Fibroblast of peridontal ligament (primary cell): ENCODE results near the gene DLL1.

ENCODE experiments used
- DNase-seq: peaks from one replicate; pipeline ENCODE4 v3.0.0-alpha.2; 2010; ENCODE audit errors: extremely low read depth

DLL1 gene

GRCh38 chr6:170295510-170296422 is 4.9 kb upstream of the DLL1 start:
- DNase-seq = no peak

GRCh38 chr6:170294813-170295509 is 4.1 kb upstream of the DLL1 start:
- no peak for DNase-seq

GRCh38 chr6:170294298-170294730 is 3.4 kb upstream of the DLL1 start:
- DNase-seq = no peak

GRCh38 chr6:170293341-170294231 is 2.7 kb upstream of the DLL1 start:
- DNase-seq = no peak

DNA sequence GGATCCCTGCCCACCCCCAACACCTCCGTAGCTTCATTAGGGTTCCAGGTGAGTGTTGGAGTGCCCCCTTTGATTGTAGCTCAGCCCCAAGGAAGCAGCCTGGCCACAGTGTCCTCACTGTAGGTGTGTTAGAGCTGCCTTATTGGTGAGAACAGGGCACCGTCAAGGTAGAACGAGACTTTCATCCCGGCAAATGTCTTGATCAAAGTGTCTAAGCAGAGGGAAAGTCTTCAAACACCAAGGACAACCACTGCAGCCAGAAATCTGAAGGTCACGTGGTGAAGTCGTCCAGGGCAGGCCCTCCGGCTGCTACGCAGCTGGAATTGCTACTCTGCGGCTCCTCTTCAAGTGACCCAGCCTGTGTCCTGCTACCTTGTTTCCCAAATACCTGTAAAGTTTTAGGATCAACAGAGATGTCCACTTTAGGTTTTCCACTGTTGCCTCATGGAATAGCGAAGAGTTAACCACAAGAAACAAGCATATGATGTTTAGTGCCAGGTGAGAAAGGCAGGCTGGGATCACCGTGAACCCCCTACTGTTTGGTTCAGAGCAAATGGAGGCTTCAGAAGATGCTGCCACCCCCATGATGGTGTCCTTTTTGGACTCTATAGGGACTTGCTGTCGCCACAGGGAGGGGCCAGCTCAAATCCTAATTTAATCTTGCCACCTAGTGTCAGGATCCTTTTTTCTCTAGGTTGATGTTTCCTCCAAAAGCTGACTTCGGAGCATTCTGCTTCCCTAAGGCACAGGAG is 1.7 kb upstream of the DLL1 start:
- DNase-seq = no peak

GRCh38 chr6:170292111-170292406 is 1.2 kb upstream of the DLL1 start:
- no peak for DNase-seq

- no peak for DNase-seq
Measured at GRCh38 chr6:170291271-170292110, 613 bp upstream of the DLL1 start.

GRCh38 chr6:170289951-170290295 is 955 bp downstream of the DLL1 start:
- DNase-seq = no peak

DNA sequence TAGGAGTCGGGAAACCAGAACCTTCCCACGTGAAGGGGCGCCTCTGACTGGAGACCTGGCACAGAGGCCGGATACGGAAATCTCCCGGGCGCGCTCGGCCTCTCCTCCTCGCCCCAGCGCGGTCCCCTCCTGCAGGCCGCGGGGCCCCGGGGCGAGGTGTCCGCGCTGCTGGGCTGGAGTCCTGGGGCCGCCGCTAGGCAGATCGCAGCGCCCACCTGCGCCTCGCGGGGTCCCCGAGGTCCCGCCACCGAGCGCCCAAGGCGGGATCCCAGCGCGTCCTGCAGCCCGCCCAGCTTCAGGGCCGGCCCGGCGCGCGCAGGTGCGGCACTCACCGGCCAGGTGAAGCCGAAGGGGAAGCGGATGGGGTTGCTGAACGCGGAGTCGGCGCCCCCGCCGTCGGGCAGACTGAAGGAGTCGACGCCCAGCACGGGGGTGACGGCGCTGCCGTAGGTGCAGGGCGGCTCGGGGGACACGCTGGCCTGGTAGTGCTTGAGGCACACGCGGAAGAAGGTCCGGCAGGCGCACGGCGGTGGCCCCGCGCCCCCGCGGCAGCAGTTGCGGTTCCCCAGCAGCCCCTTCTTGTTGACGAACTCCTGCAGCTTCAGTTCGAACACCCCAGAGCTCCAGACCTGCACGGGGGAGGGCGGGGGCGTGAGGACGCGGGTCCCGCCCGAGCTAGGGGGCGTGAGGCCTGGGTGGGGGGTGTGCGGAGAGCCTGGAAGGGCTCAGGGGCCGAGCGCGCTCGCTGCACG is 1.5 kb downstream of the DLL1 start:
- no peak for DNase-seq

- no peak for DNase-seq
Measured at GRCh38 chr6:170288852-170289179, 2.1 kb downstream of the DLL1 start.

DNA sequence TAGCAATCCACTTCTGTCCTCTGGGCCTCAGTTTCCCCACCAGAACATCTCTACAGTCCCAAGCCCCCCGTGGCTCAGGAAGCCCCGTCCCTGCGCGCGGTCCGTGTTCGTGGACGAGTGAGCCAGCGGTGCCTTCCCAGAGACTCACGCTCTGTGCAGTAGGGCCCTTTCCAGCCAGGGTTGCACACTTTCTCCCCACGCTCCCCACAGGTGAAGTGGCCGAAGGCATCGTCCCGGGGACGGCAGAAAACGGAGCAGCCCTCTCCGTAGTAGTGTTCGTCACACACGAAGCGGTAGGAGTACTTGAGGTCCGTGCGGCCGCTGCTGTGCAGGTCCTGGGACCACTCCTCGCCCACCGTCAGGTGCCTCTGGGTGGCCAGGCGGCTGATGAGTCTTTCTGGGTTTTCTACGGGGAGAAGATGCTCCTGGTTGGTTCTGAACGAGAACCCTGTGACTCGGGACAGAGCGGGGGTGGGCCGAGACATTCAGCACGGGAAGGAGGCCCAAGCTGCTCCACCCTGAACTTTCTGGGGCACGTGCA is 2.7 kb downstream of the DLL1 start:
- DNase-seq = no peak

DNA sequence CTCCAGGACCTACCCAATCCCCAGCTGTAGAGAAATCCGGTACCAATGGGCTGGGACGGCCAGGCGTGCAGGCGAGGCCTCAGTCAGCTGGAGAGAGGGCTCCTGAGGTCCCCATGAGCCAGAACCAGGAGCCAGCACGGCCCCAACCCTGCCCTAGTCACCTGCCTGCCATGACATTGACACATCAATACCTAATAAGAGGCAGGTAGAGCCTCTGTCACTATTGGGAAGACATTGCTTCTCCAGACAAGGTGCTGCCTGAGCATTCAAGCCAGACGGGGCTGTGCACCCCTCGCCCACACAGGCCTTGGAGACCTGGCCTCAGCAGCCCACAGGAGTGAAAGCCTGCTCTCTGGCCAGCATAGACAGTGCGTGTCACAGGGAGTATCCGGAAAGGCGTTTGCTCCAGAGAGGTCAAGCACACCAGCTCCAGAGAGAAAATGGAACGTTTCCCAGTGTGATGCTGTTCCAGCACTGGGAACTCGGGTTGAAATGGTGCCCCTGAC is 3.5 kb downstream of the DLL1 start:
- no peak for DNase-seq

- DNase-seq = no peak
Measured at GRCh38 chr6:170286934-170287265, 4.0 kb downstream of the DLL1 start.

DNA sequence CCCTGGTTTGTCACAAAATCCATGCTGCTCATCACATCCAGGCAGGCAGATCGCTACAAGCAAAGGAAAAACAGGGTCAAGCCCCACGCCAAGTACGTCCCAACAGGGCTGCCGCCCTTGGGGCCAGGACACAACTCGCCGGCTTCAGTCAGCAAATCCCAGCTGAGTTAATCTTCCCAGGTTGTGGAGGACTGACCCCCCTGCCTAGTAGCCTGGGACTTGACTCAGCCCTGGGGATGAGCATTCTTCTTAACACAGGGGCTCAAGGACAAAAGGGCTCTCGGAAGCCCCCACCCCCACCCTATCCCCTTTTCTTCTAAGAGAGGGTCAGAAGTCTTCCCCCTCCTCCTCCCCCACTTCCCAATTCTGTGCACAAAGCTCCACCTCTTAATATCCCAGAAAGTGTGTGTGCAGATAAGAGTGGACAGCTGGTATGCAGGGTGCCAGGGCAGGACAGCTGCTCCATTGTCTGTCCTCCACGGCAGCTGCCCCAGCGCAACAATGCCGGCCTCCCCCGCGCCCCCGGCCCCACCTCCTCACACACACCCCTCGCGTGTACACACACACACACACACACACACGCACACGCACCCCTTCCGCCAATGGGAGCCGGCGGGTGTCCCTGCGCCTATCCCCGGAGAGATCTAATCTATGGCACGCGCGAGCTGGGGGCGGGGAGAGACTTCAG is 4.5 kb downstream of the DLL1 start:
- no peak for DNase-seq

DNA sequence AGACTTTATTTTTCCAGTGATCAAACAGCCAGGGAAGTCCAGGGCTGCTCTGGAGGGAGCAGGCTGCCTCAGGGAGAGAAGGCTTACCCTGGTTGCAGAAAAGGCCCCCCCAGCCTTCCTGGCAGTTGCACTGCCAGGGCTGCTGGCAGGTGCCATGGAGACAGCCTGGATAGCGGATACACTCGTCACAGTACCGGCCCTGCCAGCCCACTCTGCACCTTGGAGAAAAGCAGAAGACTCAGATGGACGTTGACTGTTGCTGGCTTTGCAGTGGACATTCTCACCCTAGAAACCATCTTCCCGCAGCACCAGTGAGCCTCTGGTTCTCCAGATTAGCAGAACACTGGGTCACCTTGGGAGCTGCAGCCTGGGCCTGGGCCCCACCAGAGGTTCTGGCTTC is 5.4 kb downstream of the DLL1 start:
- DNase-seq = no peak

DNA sequence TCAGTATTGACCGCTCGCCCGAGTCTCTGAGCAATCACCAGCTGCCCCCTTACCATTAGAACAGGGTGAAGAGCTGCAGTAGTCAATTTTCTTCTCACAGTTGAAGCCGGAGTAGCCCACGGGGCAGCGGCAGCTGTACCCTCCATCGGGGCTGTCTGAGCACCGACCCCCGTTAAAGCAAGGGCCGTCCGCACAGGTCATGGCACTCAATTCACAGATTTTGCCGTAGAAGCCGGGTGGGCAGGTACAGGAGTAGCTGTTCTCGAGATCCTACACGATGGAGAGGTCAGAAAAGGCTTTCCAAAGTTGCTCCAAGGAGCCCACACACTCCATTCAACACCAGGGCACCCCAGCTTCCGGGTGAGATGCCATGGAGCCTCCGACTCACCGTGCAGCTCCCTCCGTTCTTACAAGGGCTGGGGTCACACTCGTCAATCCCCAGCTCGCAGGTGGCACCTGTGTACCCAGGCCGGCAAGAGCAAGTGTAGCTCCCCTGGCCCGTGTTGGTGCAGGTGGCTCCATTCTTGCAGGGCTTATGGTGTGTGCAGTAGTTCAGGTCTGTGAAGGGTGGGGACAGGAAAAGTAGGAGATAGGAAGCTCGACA is 5.9 kb downstream of the DLL1 start:
- DNase-seq = no peak

- no peak for DNase-seq
Measured at GRCh38 chr6:170284126-170284773, 6.6 kb downstream of the DLL1 start.
